Measurements from ENCODE around the gene ZP3.
"Not testable (repeated sequence)": the region's sequence is repeated elsewhere in the genome, so short reads cannot be mapped to it uniquely, and the experiment has no call there.

DNA sequence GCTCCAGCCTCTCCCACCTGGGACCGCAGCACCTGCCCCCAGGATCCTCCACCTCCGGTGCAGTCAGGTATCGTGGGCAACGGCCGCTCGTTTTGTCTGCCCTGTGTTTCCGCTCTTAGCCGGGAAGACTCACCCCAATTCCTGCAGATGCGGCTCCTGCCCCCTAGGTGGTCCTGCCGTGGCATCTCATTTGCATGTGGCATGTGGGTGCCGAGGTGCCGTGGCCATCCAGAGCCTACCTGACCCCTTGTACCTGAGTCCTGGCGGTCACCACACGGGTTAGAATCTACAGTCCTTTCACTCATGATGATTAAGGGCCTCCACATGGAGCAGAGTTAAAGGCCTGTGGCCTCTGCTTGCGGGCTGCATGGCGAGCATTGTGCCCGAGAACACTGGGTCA, 58.3 kb downstream of the ZP3 start:
- not testable (repeated sequence) for TF ChIP-seq POLR2A (IDR thresholded peaks at IDR 0.05)
- TF ChIP-seq, protein P1, sequence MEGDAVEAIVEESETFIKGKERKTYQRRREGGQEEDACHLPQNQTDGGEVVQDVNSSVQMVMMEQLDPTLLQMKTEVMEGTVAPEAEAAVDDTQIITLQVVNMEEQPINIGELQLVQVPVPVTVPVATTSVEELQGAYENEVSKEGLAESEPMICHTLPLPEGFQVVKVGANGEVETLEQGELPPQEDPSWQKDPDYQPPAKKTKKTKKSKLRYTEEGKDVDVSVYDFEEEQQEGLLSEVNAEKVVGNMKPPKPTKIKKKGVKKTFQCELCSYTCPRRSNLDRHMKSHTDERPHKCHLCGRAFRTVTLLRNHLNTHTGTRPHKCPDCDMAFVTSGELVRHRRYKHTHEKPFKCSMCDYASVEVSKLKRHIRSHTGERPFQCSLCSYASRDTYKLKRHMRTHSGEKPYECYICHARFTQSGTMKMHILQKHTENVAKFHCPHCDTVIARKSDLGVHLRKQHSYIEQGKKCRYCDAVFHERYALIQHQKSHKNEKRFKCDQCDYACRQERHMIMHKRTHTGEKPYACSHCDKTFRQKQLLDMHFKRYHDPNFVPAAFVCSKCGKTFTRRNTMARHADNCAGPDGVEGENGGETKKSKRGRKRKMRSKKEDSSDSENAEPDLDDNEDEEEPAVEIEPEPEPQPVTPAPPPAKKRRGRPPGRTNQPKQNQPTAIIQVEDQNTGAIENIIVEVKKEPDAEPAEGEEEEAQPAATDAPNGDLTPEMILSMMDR (IDR thresholded peaks at IDR 0.05), result not testable (repeated sequence)
